ENCODE data around the gene GAN.
"Not testable (repeated sequence)": the region's sequence is repeated elsewhere in the genome, so short reads cannot be mapped to it uniquely, and the experiment has no call there.

GAN gene

GRCh38 chr16:81310045-81310644 is 4.6 kb upstream of the GAN start:
- DNase-seq = no peak

- DNase-seq = no peak
Observed at GRCh38 chr16:81311762-81312161, 3.0 kb upstream of the GAN start.

- DNase-seq = peak; percentile 3
Observed at GRCh38 chr16:81313701-81314602, 810 bp upstream of the GAN start.

GRCh38 chr16:81315271-81316175 is 761 bp downstream of the GAN start:
- DNase-seq = peak; percentile 57

- DNase-seq = no peak
Observed at GRCh38 chr16:81316176-81316496, 1.4 kb downstream of the GAN start.

- DNase-seq = no peak
Observed at GRCh38 chr16:81318711-81319110, 3.9 kb downstream of the GAN start.

- DNase-seq = no peak
Observed at GRCh38 chr16:81319221-81319912, 4.6 kb downstream of the GAN start.

GRCh38 chr16:81321039-81321438 is 6.3 kb downstream of the GAN start:
- DNase-seq = no peak

GRCh38 chr16:81321536-81321935 is 6.8 kb downstream of the GAN start:
- no peak for DNase-seq

GRCh38 chr16:81324808-81325207 is 10.0 kb downstream of the GAN start:
- no peak for DNase-seq

- DNase-seq = no peak
Observed at GRCh38 chr16:81327011-81327410, 12.2 kb downstream of the GAN start.

GRCh38 chr16:81327447-81328196 is 12.9 kb downstream of the GAN start:
- no peak for DNase-seq

- DNase-seq = no peak
Observed at GRCh38 chr16:81329947-81330346, 15.2 kb downstream of the GAN start.

GRCh38 chr16:81333356-81333755 is 18.6 kb downstream of the GAN start:
- DNase-seq = no peak

- no peak for DNase-seq
Observed at GRCh38 chr16:81335669-81336068, 20.9 kb downstream of the GAN start.

- no peak for DNase-seq
Observed at GRCh38 chr16:81337097-81337496, 22.3 kb downstream of the GAN start.

GRCh38 chr16:81345172-81345571 is 30.4 kb downstream of the GAN start:
- DNase-seq = not testable (repeated sequence)

- no peak for DNase-seq
Observed at GRCh38 chr16:81347425-81347824, 32.7 kb downstream of the GAN start.

- DNase-seq = no peak
Observed at GRCh38 chr16:81349608-81350305, 35.0 kb downstream of the GAN start.

GRCh38 chr16:81350306-81350615 is 35.5 kb downstream of the GAN start:
- DNase-seq = no peak

- DNase-seq = no peak
Observed at GRCh38 chr16:81353895-81354294, 39.1 kb downstream of the GAN start.

Data from CD4-positive, alpha-beta T cell treated with Interleukin-17A for 4 hours (primary cell).